HG02571 (cell line): ENCODE results near the gene INTS4.
"Not testable (repeated sequence)": the region's sequence is repeated elsewhere in the genome, so short reads cannot be mapped to it uniquely, and the experiment has no call there.

Experiments
- ATAC-seq: cut with Tn5 transposase; IDR thresholded peaks from one replicate; pipeline ENCODE4 v1.9.1; 2021; ENCODE audit warnings: mild to moderate bottlenecking, moderate library complexity; ENCODE audit not compliant: unreplicated experiment

The INTS4 gene

DNA sequence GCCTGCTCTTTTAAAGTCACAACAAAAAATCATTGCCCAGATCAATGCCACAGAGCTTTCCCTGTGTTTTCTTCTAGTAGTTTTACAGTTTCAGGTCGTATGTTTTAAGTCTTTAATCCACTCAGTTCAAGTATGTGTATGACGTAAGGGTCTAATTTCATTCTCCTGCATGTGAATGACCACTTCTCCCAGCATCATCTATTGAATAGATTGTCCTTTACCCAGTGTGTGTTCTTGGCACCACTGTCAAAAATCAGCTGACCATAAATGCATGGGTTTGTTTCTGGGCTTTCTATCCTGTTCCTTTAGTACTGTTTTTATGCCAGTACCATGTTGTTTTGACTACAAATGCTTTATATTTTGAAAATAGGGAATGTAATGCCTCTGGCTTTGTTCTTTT, 28.1 kb downstream of the INTS4 start:
- ATAC-seq = no peak

DNA sequence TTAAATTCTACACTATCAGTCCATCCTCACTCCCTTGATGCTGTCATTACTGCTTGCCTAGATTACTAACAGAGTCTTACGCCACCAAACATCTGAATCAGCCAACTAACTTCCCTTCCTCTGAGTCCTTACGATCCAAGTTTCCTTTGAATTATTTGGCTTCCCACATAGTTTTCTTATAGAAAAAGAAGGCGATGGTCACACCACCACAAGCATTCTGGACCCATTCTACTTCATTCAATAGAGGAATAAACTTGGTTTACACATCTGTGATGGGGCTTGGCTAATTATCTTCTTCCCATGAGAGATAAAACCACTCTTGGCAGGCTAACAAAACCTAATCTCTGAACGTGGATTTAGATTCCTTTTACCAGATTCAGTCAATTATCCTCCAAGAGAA, 35.0 kb downstream of the INTS4 start:
- ATAC-seq = no peak

DNA sequence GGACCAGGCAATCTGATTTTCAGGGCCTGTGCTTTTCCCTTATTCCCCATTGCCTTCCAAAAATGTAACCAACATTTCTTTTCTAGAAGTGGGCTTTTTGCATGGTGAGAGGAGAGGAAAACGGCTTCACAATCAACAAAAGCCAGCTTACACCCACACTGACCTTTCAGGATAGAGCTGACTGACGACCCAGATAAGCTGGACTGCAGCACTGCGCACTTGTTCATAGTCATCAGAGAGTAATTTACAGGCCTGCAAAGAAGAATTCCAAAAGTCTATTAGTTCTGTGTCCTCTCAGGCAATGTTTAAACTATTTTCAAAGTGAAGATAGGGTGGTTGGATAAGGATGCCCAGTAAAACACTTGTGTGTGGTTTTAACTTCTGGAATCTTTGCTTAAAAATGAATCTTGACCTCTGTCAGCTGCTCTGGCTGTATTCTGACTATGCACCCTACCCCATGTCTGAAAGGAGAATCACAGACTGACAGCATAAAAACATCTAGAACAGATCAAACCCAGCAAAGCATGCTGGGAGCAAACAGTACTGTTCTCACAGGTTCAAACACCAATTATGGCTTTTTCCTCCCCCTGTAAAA, 35.8 kb downstream of the INTS4 start:
- not testable (repeated sequence) for ATAC-seq

DNA sequence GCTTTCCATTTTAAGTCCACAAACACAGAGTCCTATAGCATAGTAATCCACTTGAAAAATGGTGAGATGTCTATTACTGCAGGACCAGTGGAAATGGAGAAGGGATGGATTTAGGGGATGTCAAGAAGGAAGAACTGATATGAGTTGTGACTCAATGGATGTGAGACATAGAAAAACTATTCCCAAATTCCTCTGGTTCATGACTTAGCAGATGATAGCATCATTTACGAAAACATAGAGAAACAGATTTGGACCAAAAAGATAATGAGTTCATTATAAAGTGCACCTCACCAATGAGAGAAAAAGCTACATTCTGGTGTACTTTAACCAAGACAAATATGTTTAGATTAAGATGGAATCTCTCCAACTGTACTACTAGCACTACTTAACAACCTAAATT, 51.2 kb downstream of the INTS4 start:
- not testable (repeated sequence) for ATAC-seq

DNA sequence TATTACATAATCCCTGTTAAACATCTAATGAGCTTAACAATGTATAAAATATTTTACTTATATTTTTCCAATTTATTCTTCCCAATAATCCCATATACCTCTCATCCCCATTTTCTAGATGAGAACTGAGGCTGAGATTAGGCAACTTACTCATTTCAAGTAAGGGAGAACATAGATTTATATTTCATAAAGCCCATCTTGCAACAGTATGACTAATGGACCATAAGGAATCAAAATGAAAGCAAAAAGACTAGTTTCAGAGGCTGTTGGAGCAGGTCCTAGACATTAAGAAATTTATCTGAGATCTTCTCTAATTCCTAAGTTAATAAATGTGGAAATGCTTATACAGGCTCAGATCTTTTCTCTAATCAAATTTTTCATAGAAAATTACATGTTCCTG, 52.0 kb downstream of the INTS4 start:
- not testable (repeated sequence) for ATAC-seq

DNA sequence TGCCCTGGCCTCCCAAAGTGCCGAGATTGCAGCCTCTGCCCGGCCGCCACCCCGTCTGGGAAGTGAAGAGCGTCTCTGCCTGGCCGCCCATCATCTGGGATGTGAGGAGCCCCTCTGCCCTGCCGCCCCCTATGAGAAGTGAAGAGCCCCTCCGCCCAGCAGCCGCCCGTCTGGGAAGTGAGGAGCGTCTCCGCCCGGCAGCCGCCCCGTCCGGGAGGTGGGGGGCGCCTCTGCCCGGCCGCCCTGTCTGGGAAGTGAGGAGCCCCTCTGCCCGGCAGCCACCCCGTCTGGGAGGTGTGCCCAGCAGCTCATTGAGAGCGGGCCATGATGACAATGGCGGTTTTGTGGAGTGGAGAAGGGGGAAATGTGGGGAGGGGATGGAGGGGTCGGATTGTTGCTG, 60.9 kb downstream of the INTS4 start:
- ATAC-seq = not testable (repeated sequence)

DNA sequence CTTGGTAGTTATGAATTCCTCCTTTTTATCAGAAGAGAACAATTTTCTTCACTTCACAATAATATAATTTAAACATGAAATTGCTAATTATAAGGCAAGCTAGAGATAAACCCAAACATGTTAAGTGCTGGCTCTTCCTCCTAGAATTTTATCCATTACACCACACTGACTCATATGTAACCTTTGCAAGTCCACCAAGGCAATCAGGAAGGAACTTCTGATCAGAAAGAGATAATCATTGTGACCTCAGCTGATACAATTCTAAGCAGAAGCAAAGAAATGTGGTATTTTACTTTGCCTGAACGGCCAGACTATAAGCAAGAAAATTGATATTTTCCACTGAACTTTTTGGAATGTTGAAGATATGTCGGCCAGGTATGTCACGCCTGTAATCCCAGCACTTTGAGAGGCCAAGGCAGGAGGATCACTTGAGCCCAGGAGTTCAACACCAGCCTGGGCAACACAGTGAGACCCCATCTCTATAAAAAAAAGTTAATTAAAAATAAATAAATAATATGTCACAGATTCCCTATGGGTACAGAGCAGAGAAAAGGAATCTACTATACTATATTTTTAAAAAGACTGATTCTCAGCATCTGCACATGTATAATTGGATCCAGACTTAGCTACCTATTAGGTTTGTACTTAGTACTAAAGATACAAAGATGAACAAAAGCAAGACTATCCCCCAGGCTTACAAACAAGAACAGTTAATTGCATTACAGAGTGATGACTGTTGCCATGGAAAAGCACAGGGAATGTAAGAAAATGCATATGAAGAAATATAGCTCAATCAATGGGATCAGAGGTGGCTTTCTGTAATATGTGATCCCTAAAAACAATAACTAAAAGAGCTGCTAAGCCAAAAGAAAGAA, 63.9 kb downstream of the INTS4 start:
- not testable (repeated sequence) for ATAC-seq

DNA sequence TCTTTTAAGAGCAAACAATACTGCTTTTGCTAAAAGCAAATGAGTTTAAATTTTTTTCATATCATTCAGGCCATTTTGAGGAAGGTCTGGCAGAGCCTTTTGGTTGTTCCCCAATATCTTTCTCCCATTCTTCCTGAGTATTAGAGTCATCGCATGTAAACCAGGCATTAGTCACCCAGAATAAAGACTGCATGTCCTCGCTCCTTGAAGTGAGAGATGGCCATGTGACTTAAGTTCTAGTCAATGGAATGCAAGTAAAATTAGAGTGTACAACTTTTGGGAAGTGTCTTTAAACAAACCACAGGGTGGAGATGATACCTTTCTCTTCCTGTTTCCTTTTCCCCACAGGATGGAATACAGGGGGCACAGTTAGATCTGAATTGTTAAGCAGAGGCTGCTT, 76.8 kb downstream of the INTS4 start:
- ATAC-seq = not testable (repeated sequence)

DNA sequence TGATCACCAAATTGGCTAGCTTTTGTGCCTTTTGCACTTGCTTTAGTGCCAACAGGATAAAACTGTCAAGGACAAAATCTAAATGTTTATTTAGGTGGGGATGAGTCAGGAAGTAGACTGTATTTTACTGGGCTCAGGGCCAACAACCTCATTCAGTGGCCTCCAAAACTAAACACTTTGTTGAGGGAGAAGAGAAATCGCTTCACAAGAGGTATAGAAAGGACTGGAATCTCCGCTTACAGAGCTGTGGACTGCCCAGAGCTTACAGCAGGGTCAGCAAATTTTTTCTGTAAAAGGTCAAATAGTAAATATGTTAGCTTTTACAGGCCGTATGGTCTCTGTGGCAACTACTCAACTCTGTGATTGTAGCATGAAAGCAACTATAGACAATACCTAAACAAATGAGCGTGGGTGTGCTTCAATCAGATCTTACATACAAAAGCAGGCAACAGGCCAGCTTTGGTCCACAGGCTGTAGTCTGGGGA, 80.1 kb downstream of the INTS4 start:
- ATAC-seq = not testable (repeated sequence)

DNA sequence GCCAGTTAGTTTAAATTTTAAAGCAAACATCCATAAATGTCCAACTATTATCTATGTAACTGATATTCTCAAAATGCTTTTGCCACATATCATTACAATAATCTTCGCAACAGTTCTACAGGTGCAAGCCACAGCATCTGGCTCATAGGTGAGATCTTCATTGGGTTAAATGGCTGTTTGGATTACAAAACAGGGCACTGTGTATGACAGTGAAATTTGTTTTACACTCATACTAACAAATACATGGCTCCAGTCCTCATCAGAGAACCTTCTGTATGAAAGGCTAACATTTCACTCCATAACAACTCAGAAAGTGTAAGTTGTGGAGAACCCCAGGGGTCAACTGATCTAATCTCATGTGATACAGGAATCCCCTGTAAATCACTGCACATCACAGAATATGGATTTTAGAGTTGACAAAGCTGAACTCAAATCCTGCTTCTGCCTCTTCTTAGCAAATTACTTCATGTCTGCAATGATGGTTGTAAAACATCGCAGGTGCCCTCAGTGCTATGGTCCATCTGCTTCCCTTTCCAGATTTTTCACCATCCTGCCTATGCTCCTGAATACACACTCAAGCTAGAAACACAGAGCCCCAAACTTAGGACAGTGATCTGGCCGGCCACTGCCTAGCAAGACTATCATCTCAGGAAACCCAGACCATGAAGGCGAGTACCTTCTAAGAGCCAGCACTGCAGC, 80.7 kb downstream of the INTS4 start:
- not testable (repeated sequence) for ATAC-seq

DNA sequence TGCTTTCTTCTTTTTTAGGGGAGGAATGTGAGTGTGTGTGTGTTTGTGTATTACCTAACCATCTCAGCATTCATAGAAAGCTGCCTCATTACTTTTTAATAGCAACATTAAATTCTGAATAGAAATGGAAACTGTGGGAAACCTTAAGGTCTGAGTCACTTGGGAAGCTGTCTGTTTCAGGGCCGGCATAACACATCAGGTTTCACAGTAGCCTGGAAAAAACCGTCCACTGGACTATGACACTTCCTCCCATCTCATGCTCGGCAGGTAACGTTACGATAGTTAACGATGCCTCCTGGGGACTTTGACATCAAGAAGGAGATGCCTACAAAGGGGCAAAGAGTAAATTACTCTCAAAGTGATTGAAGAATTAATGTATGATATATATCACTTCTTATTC, 83.6 kb downstream of the INTS4 start:
- ATAC-seq = not testable (repeated sequence)

DNA sequence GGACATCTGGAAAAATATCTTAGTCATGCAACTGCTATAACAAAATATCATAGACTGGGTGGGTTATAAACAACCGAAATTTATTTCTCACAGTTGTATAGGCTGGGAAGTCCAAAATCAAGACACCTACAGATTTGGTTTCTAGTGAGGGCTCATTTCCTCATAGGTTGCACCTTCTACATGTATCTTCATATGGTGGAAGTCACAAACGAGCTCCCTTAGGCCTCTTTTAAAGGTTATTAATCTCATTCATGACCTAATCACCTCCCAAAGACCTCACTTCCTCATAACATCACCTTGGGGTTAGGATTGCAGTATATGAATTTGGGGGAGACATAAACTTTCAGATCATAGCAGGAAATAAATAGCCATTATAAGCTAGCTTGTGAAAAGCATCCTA, 85.2 kb downstream of the INTS4 start:
- no peak for ATAC-seq

DNA sequence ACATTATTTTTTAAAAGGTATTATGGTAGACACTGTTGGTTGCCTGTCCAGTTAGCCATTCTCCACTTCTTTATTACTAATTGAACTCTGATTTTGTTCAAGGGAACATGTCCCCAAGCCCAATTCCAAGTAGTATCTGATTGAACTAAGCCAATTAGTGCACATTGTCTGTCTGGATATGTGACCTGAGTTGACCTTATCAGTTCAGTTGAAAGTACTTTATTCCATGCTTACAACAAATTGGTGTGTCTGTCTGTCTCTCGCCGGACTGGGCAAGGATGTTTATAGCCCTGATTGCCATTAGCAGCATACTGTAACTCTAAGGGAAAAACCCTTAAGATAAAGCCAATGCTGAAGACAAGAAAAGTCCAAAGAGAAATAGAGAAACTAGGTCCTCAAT, 85.6 kb downstream of the INTS4 start:
- ATAC-seq = no peak

DNA sequence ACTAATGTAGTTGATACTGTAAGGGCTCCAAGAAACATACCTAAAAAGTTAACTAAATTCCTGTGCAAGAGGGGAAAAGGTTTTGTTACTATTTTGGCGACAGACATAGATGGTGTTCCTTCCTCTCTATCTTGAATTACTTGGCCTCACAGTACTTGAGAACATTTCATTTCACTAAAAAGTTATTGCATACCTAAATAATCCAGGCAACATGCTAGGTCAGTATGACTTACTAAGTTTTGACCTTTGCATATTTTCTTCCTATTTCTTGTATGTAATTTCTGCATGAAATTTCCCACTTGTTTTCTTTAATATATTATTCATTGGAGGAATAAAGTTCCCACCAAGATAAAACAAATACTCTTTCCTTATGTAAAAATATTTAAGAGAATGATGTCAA, 99.5 kb downstream of the INTS4 start:
- not testable (repeated sequence) for ATAC-seq

DNA sequence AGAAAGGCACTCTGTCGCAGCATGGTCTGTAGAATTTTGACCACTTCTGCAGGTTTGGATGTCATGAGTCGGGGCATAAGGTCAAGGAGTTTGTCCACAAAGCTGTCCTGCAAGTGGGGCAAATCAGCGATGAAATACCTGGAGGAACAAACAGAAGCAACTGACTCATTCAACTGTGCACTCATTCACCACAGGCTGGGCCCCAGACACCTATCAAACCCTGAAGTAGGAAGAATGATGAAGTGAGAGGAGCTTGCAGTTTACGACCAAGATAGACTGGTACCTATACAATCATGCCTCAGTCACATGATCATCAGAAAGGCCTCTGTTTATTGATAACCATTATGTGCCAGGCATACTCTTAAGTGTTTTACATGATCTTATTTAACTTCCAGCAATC, 102.8 kb downstream of the INTS4 start:
- not testable (repeated sequence) for ATAC-seq

DNA sequence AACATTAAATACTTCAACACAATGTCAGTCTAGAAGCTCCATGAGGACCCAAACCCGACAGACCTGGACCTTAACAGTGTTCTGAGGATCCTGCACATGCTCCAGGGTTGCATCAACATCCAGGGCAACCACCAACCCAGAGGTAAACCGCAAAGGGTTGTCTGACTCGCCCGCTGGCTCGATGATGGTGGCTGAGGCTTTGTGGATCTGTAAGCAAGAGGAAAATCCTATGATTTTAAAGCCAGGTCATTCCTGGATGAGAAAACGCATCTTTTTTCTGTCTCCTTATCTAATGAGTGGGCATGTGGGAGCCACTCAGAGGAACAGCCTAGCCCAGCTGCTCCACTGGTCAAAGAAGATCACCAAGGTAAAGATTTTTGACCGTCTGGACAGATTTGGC, 103.2 kb downstream of the INTS4 start:
- not testable (repeated sequence) for ATAC-seq

DNA sequence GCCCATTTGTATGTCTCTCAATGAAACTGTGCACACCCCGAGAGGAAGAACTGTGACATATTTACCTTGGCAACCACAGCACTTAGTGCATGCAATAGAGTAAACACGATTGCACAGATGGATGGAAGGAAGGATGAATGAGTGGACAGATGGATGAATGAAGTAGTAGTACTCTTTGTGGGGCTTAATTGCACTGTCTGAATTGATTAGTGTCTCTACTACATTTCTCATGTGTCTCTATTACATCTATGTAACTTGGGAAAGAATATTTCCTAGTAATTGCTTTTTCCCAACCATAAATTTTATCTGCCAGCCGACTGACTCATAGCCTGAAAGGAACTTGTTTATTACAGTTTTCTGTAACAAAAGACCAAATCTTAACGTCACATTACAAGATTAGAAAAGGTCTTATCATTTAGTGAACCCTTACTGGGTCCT, 103.8 kb downstream of the INTS4 start:
- ATAC-seq = not testable (repeated sequence)

DNA sequence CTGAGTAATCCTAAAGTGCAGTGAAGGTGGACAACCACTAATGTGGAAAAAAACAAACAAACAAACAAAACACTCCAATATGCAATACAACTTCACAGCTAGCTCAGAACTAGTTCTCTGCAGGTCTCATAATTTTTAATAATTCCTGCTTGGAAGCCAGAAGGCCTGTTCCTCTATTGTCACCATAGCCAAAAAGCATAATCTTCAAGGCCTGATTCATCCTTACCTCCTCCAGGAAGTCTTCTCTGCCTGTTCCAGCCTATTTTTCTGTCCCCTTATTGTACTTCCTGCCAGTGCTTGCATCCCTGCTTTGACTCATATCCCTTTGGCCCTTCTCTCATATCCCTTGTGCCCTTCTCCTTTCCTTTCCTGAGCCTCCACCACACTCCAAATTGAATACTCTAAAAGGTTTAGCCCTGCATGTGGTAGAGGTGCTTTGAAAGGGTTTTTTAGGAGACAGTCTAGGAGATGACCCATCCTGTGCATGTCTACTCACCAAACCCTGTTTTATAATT, 104.3 kb downstream of the INTS4 start:
- ATAC-seq = not testable (repeated sequence)

DNA sequence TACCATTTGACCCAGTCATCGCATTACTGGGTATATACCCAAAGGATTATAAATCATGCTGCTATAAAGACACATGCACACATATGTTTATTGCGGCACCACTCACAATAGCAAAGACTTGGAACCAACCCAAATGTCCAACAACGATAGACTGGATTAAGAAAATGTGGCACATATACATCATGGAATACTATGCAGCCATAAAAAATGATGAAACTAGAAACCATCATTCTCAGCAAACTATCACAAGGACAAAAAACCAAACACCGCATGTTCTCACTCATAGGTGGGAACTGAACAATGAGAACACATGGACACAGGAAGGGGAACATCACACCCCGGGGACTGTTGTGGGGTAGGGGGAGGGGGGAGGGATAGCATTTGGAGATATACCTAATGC, 105.4 kb downstream of the INTS4 start:
- ATAC-seq = not testable (repeated sequence)

DNA sequence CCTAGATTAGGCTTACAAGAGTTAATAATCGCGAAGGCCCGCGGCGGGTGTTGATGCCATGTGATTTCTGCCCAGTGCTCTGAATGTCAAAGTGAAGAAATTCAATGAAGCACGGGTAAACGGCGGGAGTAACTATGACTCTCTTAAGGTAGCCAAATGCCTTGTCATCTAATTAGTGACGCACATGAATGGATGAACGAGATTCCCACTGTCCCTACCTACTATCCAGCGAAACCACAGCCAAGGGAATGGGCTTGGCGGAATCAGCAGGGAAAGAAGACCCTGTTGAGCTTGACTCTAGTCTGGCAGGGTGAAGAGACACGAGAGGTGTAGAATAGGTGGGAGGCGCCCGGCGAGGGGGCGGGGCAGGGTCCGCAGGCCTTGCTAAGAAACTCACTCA, 108.1 kb downstream of the INTS4 start:
- no peak for ATAC-seq

DNA sequence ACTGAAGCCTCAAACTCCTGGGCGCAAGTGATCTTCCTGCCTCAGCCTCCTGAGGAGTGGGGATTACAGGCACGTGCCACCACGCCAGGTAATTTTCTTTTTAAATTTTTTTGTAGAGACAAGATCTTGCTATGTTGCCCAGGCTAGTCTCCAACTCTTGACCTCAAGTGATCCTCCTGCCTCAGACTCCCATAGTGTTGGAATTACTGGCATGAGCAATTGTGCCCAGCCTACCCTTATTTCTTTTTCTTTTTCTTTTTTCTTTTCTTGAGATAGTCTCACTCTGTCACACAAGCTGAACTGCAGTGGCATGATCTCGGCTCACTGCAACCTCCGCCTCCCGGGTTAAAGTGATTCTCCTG, 109.7 kb downstream of the INTS4 start:
- ATAC-seq = no peak
